ENCODE results near the gene DAB2IP.

Gene DAB2IP

DNA sequence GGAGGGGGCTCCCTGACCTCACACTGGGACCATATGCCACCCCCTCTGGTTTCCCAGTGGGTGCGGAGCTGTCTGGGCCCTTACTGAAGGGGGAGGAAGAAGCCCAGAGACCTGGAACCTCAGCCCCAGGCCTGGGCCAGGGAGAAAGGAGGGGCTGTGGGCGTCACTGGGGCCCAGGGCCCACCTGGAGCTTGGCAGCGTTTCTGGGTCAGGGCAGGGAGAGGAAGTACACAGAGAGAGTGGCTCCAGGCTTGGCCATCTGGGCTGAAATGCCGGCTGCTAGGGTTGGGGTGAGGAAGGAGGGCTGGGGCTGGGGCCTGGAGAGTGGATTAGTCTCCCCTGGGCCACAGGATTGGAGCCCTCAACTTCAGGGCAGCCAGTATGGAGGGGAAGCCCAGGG lies 6.4 kb upstream of the DAB2IP start:
- DNase-seq (ENCODE audit: low read depth), result no peak
- H3K4me3 ChIP-seq (ENCODE audit: low read depth, low read length), result no peak overlapping the region
- TF ChIP-seq, protein P1, sequence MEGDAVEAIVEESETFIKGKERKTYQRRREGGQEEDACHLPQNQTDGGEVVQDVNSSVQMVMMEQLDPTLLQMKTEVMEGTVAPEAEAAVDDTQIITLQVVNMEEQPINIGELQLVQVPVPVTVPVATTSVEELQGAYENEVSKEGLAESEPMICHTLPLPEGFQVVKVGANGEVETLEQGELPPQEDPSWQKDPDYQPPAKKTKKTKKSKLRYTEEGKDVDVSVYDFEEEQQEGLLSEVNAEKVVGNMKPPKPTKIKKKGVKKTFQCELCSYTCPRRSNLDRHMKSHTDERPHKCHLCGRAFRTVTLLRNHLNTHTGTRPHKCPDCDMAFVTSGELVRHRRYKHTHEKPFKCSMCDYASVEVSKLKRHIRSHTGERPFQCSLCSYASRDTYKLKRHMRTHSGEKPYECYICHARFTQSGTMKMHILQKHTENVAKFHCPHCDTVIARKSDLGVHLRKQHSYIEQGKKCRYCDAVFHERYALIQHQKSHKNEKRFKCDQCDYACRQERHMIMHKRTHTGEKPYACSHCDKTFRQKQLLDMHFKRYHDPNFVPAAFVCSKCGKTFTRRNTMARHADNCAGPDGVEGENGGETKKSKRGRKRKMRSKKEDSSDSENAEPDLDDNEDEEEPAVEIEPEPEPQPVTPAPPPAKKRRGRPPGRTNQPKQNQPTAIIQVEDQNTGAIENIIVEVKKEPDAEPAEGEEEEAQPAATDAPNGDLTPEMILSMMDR (conservative IDR thresholded peaks at IDR 0.05; ENCODE audit: low read depth, low read length), result no peak

- TF ChIP-seq, protein P1 (conservative IDR thresholded peaks at IDR 0.05; ENCODE audit: low read depth, low read length), result no peak
- H3K4me3 ChIP-seq (ENCODE audit: low read depth, low read length), result no peak overlapping the region
- no peak for DNase-seq (ENCODE audit: low read depth)
These were observed 5.3 kb upstream of the DAB2IP start for GRCh38 chr9:121645853-121646807.

- H3K4me3 ChIP-seq (ENCODE audit: low read depth, low read length), result no peak overlapping the region
- DNase-seq (ENCODE audit: low read depth), result no peak
- TF ChIP-seq, protein P1 (conservative IDR thresholded peaks at IDR 0.05; ENCODE audit: low read depth, low read length), result no peak
These were observed 4.4 kb upstream of the DAB2IP start for GRCh38 chr9:121646992-121647391.

DNA sequence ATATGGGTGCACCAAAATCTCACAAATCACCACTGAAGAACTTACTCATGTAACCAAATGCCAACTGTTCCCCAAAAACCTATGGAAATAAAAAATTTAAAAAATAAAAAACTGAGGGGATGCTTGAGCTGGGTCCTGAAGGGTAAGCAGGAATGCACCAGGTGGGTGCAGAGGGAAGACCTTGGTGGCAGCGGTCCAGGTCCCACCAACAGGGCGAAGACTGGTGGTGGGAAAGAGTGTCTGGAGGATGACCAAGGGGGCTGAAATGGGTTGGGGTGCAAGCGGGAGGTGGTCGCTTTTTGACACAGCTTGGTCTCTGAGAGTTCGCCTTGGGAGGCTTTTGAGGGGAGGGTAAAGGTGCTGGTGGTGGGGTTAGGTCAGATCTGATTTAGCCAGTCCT lies 3.3 kb upstream of the DAB2IP start:
- TF ChIP-seq, protein P1 (conservative IDR thresholded peaks at IDR 0.05; ENCODE audit: low read depth, low read length), result no peak
- H3K4me3 ChIP-seq (ENCODE audit: low read depth, low read length), result no peak overlapping the region
- no peak for DNase-seq (ENCODE audit: low read depth)

DNA sequence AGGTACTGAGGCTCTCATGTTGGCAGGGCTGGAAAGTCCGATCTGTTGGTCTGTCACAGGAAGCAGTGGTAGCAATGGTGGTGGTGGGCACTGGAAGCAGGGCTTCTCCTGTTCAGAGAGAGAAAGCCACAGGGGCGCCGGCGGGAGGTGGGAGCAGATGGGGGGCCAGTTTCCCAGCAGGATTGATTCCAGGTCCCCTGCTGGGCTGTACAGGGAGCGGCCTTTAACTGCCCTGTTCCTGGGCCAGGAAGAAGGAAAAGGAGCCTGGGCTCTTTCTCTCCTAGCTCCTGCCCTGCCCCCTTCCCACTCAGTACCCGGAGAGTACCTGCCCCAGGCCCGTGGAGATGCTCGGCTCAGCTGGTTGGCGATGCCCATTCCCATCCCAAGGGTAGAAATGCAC lies 2.6 kb upstream of the DAB2IP start:
- no peak for DNase-seq (ENCODE audit: low read depth)
- TF ChIP-seq, protein P1 (conservative IDR thresholded peaks at IDR 0.05; ENCODE audit: low read depth, low read length), result no peak
- no peak overlapping the region for H3K4me3 ChIP-seq (ENCODE audit: low read depth, low read length)

DNA sequence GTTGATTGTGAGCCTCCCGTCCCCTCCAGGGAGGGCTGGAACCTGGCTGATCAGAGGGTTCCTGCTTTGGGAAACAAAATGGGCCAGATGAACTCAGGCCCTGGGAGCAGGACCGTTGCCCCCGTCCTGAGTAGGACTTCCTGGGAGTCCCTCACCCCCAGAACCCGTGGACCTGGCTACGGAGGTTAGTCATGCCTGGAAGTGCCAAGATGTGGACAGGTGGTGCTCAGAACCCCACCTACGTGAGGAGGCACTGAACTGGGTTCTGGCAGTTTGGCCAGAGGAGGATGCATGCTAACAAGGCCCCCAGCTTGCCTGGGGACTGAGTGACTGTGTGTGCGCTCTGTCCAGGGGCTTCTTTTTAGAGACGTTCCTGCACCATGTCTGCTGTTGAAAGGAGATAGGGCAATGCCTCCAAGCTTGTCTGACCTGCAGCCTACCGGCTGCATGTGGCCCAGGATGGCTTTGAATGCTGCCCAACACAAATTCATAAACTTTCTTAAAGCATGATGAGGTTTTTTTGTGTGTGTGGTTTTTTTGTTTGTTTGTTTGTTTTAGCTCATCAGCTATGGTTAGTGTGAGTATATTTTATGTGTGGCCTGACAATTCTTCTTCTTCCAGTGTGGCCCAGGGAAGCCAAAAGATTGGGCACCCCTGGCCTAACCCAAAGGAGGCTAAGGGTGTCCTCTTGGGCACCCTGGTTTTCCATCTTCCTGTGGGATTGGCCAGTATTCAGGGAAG lies 1.8 kb upstream of the DAB2IP start:
- TF ChIP-seq, protein P1 (conservative IDR thresholded peaks at IDR 0.05; ENCODE audit: low read depth, low read length), result no peak
- H3K4me3 ChIP-seq (ENCODE audit: low read depth, low read length), result no peak overlapping the region
- DNase-seq (ENCODE audit: low read depth), result no peak

All from choroid plexus epithelial cell (primary cell).